ENCODE measurements around the gene CD69.
A peak's percentile ranks its signal among the peaks of the same experiment; 100 is the strongest.

Gene CD69

DNA sequence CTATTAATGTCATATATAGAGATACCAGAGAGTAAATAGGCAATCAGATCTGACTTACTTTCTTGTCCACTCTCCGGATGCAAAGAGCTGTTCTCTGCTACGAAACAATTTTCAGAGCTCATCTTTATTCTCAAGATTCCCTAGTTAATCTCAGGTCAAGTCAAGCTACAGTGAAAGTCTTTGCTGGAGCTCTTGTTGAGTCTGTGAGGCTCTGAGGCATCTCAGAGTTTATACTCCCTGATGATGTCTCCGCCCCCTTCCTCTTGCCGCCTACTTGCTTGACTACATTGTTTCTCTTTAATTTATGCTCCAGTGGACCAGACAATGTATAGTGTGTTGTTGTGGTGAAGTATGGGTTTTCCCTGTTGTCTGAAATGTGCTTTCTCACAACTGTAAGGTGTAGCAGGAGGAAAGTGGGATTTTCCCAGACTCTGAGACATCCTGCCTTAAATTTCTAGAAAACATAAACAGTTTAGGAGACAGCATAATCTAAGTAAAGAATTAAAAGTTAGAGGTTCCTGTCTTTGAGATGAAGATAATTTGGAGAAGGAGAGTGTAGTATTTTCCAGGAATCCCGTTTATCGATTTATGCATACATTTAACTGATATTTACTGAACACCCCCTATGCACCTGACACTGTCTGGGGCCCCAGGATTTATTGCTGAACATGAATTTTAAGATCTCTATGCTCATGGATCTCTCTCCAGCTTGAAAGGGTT is at the start of gene CD69:
Gene CD69, minus strand, starts transcription at position 203 of the 720 bp plus-strand sequence. Its CDS starts 81 bp downstream, at position 122.
- DNase-seq: peak; percentile 61

DNA sequence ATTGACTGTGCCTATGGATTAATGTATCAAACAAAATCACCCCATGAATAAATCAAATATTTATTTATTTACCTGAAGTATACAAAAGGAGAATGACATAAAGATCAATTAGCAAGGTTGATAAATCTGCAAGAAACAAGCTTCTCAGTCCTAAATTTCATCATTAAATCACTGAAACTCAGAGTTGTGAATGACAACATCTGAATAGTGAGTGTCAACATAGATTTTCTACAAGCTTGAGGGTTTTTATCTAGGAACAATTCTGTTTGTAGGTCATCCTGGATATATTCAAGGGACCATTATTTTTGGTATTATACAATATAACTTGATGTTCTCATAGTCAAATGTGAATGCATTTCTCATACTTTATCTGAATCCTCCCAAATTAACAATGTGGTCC is 49.2 kb upstream of the CD69 start:
- DNase-seq: peak; percentile 19

DNA sequence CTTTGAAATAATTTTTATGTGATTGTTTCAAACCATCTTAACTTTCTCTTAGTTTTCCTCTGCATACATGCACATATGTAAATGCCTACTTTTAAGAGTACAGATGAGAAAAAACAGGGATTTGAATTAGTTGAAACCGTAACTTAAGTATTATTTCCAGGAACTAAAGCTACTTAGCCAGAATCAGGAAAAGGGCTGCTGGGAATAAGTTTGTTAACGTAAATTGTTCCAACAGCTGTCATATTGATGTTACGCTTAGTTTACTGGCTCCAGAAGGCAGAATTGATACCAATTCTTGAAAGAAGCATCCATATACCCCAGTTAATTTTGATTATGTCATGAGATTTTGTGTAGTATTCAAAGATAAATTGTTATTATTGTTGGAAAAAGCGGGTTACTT is 48.6 kb upstream of the CD69 start:
- no peak for DNase-seq

- DNase-seq: peak; percentile 52
These were observed 47.8 kb upstream of the CD69 start for GRCh38 chr12:9808504-9808903.

DNA sequence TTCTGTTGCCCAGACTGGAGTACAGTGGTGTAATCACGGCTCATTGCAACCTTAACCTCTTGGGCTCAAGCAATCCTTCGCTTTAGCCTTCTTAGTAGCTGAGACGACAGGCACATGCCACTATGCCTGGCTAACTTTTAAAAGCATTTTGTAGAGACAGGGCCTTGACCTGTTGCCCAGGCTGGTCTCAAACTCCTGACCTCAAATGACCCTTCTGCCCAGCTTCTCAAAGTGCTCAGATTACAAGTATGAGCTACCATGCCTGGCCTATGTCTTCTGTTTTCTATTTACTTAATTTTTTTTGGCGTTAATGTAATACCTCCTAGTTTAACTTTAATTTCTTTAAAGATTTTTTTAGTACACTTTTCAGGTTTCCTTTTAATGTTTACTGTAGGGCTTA is 46.0 kb upstream of the CD69 start:
- no peak for DNase-seq

- DNase-seq: no peak
These were observed 45.2 kb upstream of the CD69 start for GRCh38 chr12:9805883-9806282.

DNA sequence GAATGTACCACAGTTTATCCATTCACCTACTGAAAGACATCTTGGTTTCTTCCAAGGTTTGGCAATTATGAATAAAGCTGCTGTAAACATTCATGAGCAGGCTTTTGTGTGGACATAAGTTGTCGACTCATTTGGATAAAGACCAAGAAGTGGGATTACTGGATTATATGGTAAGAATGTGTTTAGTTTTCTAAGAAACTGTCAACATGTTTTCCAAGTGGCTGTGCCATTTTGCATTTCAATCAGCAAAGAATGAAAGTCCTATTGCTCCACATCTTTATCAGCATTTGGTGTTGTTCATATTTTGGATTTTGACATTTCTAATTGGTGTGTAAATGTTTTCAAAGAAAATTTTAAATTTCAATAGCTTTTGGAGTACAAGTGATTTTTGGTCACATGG is 39.3 kb upstream of the CD69 start:
- no peak for DNase-seq

- DNase-seq: peak; percentile 58
These were observed 37.3 kb upstream of the CD69 start for GRCh38 chr12:9797722-9798619.

DNA sequence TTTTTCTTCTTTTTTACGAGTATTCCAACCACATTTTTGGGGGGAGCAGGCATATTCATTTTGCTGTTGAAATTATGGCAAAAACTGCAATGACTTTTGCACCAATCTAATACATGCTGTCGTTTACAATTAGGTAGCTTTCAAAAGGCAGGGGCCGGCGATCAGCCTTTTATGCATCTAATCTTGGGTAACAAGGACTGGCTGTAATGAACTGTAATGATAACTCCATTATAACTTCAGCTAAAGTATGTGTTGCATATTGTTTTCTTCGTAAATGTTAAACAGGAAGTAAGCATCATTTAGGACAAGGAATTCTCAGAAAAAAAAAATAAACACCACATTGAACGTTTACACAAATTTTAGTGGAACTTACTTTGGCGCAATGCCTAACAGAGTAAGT is 36.3 kb upstream of the CD69 start:
- no peak for DNase-seq

DNA sequence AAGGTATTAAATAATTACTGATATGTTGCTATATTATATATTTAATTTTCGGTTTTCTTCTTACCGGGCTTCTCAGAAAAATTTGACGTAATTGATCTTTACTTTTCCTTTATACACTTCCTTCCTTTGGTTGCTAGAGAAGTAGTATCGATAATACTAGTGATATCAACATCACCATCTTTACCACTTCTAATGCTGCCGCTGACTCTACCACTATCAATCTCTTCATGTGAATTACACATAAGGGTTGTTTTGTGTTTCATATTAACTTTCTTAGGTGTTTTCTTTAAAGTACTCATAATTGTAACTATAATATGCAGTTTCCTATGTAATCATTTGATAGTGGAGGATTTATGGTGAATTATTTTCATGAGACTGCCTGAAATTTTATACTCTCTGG is 35.6 kb upstream of the CD69 start:
- no peak for DNase-seq

DNA sequence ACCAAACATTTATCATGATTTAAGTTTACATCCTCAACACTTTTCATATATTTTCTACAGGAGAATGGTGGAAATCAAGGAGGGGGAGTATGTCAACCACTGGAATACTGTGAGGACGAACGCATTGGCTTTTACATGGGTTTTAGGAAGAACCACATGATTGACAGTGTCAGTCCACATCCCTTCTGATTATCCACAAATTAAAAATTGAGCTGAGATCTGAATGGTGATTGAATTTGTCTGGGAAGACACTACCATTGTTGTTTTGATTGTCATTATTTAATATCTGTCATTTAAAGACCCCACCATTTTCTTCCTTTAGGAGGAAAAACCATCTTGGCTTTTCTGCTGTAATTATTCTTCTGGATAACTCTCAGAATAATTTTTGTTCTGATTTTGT is 35.2 kb upstream of the CD69 start:
- DNase-seq: no peak

DNA sequence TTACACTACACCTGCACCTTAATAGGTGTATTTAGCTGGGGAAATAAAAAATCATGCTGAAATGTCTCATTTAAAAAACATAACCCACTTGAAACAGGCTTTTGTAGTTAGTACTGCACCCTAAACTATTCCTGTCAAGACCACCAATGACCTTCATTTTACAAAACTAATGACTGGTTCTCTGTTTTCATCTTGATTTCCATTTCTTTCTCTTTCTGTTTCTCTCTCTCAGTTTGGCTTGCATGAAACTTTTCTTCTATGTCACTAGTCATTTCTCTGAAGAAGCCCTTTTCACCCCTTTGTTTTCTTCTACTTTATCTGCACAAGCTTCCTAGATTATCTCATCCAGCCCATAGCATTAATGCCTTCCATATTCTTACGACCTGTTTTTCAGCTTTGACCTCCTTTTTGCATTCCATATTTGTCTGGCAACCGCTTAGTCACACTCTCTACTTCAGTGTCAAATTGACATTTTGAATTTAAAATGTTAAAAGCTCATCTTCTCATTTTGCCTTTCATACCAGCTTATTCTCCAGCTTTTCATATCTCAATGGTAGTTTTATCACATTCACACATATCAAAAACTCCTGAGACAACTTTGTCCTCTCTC is 33.9 kb upstream of the CD69 start:
- DNase-seq: peak; percentile 43

DNA sequence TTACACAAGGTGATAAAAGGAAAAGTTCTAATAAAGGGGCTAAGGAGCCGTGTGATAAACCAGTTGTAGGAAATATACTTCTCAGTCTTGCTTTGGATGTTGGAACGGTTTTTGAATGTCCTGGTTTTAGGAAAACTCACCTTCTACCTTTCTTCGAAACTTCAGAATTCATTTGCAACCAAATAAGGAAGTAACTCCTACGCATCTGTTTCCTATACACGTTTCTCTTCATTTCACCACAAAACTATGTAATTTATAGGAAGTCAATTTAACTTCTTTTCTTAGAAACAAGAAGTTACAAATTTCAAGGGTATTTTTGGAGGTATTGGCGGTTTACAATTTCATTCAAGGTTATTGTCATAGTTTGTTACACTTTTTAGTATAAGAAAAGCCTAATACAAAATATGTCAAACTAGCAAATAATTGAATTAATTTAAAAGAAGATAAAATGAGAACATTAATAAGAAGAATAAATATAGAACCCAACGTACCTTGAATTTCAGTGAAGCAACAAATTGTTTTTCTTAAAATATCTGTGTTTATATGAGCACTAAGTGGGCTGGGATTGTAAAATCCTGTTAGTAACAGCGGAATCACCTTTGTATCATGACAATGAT is 33.2 kb upstream of the CD69 start:
- DNase-seq: peak; percentile 76

GRCh38 chr12:9792961-9793617 is 32.4 kb upstream of the CD69 start:
- no peak for DNase-seq

GRCh38 chr12:9792185-9792900 is 31.6 kb upstream of the CD69 start:
- no peak for DNase-seq

DNA sequence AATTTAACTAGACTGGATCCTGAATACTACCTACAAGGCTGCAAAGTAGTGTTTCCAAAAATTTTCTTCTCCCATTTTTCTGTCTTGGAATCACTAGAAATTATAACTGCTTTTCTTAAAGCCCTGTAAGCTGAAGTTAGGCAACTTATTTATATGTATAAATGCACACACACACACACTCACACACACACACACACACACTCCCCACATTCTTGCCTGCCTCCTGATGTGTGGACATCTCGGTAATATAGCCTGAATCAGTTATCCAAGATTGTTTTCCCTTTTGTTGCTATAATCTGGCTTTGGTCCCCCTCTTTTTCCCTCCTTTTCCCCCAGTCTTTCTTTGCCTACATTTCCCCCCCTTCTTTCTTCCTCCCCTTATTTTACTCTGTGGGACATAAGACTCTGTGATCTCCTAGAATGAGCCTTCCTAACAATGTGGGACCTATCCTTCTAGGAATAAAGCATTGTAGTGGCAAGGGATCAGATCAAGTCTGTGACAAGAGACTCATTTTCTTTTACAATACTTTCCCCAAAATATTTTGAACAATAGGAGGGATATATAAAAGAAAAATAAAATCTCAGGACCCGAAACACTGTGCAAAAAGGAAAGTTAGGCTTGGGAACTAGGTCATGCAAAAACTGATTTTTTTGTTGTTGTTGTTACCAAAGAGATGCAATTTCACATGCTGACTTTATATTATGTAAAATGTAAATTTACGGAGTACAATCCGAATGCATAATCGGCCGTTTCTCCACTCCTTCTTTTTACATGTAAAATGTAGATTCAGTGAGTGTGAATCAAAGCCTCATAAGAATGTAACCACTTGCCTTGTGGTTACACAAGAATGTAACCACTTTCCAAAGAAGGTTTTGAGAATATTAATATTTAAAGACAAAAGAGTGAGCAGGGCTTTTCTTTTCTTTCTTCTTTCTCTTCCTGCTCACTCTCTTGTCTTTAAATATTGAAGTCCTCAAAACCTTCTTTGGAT is 26.3 kb upstream of the CD69 start:
- DNase-seq: no peak

DNA sequence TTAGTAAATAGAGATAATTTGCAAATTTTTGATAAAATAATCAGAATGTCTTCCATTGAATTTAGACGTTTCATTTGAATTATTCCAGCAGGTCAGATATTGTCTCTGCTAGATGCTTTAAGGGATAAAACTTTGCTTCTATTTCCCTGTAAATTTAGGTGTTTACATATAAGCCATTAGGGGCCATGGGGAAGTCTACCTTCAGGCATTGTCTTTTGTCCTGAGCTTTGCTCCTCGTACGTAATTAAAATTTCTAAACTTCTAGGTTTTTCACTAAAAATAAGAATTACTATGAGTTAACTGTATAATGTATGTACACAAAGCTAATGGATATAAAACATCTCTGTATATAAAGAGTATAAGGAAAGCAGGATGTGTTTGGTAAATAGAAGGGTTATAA is 24.1 kb upstream of the CD69 start:
- no peak for DNase-seq

DNA sequence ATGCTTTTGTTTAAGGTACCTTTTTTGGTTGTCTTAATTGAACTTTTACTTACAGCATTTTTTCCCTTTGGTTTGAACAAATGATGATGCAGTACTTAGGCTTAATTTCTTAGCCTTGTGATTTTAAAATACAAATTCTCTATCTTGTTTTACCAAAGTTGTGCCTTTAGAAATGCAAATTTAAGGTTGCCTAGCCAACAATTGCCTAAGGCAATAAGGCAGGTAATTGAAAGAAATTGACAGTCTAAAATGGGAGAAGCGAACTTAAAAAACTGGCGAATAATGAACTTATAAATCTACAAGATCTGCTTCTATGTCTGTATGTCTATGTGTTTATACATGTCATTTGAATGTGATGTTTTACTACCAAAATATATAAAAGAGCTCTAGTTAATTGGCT is 23.6 kb upstream of the CD69 start:
- no peak for DNase-seq

DNA sequence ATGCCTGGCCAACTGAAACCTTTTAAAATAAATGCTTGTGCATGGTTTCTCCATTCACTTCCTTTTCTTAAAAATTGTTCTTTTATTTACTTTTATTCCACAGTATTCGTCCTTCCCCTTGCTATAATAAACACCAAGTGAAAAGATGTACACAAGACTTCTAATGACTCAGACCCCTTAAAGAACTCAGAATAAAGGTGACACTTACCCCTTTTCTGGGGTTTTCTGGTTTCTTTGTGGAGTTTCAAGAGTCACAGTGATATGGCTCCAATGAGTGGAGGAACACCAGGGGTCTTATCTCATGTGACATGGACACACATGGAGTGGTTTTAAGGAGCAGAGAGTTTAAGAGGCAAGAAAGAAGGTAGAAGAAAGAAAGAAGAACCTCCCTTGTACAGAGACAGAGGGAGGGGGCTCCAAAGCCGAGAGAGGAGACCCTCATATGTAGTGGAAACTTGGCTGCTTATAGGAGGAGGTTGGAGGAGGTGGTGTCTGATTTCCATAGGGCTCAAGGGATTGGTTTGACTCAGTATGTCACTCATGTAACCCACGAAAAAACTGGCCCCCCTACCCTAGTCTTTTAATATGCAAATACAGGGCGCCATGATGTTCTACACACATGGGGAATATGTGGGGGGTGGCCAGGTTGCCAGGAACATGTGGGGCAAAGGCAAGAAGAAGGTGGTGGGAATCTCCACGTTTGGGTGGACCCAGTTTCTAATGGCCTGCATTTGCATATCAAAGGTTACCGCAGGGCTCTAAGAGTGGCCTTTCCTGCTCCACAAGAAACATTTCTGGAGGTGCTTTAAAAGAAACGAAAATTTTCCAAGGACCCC is 22.1 kb upstream of the CD69 start:
- DNase-seq: no peak

DNA sequence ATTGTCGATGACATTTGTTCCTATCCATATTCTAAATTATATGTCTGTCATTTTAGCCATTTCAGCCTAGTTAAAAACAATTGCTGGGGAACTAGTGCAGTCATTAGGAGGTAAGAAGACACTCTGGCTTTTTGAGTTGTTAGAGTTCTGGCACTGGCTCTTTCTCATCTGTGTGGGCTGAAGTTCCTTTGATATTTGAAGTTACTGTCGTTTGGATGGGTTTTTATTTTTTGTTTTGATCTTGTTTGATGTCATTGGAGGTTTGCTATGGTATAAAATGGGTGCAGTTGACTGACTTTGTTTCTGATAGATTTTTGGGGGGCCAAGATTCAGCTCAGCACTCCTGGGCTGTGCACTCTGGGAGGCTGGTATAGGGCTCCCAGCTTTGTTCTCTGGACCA is 20.7 kb upstream of the CD69 start:
- DNase-seq: no peak

All from suppressor macrophage treated with lipopolysaccharide for 4 hours (primary cell).